ENCODE measurements around the gene IFT88. TPM values are rescaled to one million over a fixed set of nuclear protein-coding genes. Genes with fewer than 3 reads are reported as not detected.

Gene IFT88
- total RNA-seq, 1 experiment from 2014 or later: 5.2 TPM

DNA sequence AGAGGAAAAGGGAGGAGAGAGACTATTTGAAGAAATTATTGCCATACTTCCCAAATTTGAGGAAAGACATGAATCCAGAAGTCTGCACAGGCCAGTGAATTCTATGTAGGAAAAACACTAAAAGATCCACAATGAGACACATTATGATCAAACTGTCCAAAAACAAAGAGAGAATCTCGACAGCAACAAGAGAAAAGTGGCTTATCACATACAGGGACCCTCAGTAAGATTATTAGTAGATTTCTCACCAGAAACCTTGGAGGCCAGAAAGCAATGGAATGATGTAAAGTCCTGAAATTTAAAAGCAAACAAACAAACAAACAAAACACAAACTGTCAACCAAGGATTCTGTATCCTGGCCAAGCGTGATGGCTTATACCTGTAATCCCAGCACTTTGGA lies 80.8 kb downstream of the IFT88 start:
- H3K14ac ChIP-seq (ENCODE audit: insufficient read depth, low read length): no peak overlapping the region
- H2AK5ac ChIP-seq (ENCODE audit: insufficient read length, low read length): no peak overlapping the region
- no peak overlapping the region for H4K8ac ChIP-seq (replicated peaks; ENCODE audit: insufficient read length, low read depth, low read length)
- H4K20me1 ChIP-seq (ENCODE audit: control insufficient read depth, insufficient read depth, insufficient read length): no peaks in the 10 kb centered on the region
- H3K4me1 ChIP-seq (ENCODE audit: insufficient read depth, low read length): no peaks in the 10 kb centered on the region
- Mint-ChIP-seq H3K4me1 (no peaks in the 10 kb centered on the region), H3K9me3 (peaks cover 0 to 5% of the 10 kb centered on the region in 2 experiments; a peak in 2 of 5 replicates), H3K27ac (no peak overlapping the region), H3K27me3 (ENCODE audit: low read depth) (no peaks in the 10 kb centered on the region), H3K36me3 (ENCODE audit: insufficient read depth in 1 of 3, low read depth in 3 of 3) (peaks cover 0 to 4% (median 0%) of the 10 kb centered on the region in 3 experiments; a peak in 2 of 7 replicates), H3K4me3 (no peak overlapping the region)
- WGBS (ENCODE audit: extremely low coverage, insufficient read length, low lambda C conversion rate): no CpG with 5 or more reads among the region's 2 CpGs
- H3K27me3 ChIP-seq (ENCODE audit: insufficient read depth, low read length): no peaks in the 10 kb centered on the region
- H3K4ac ChIP-seq (ENCODE audit: low read depth, low read length): no peak overlapping the region
- no peaks in the 10 kb centered on the region for H3K9me3 ChIP-seq (ENCODE audit: control insufficient read depth, low read depth, low read length)
- no peak overlapping the region for H3K56ac ChIP-seq (ENCODE audit: insufficient read length, low read depth, low read length)
- no peak overlapping the region for H3K4me2 ChIP-seq (ENCODE audit: insufficient read depth, insufficient read length, low read length)
- no peak overlapping the region for H2BK15ac ChIP-seq (ENCODE audit: low read depth, low read length)
- no peak overlapping the region for H2AFZ ChIP-seq (ENCODE audit: low read length)
- no peak overlapping the region for H3T11ph ChIP-seq (ENCODE audit: low read length)
- H3K23me2 ChIP-seq (ENCODE audit: insufficient read length, low read depth, low read length, poor library complexity, severe bottlenecking): no peaks in the 10 kb centered on the region
- H2BK120ac ChIP-seq (ENCODE audit: low read depth, low read length, poor library complexity, severe bottlenecking): no peak overlapping the region
- TF ChIP-seq, protein P1, sequence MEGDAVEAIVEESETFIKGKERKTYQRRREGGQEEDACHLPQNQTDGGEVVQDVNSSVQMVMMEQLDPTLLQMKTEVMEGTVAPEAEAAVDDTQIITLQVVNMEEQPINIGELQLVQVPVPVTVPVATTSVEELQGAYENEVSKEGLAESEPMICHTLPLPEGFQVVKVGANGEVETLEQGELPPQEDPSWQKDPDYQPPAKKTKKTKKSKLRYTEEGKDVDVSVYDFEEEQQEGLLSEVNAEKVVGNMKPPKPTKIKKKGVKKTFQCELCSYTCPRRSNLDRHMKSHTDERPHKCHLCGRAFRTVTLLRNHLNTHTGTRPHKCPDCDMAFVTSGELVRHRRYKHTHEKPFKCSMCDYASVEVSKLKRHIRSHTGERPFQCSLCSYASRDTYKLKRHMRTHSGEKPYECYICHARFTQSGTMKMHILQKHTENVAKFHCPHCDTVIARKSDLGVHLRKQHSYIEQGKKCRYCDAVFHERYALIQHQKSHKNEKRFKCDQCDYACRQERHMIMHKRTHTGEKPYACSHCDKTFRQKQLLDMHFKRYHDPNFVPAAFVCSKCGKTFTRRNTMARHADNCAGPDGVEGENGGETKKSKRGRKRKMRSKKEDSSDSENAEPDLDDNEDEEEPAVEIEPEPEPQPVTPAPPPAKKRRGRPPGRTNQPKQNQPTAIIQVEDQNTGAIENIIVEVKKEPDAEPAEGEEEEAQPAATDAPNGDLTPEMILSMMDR (conservative IDR thresholded peaks at IDR 0.05): no peak
- no peak overlapping the region for H3K23ac ChIP-seq (ENCODE audit: insufficient read length, low read depth, low read length)
- no peak overlapping the region for H2BK5ac ChIP-seq (ENCODE audit: insufficient read length, low read length)
- H4K5ac ChIP-seq (ENCODE audit: insufficient read length, low read depth, low read length): no peak overlapping the region
- H4K91ac ChIP-seq (ENCODE audit: insufficient read length, low read depth, low read length): no peak overlapping the region
- no peaks in the 10 kb centered on the region for H3K79me2 ChIP-seq (ENCODE audit: insufficient read depth, low read length)
- H2BK12ac ChIP-seq (ENCODE audit: insufficient read length, low read depth, low read length): no peak overlapping the region
- DNase-seq: no peak
- H3K79me1 ChIP-seq (ENCODE audit: insufficient read depth, low read depth, low read length, poor library complexity, severe bottlenecking): no peaks in the 10 kb centered on the region
- H3K27ac ChIP-seq (ENCODE audit: insufficient read length, low read depth, low read length): no peak overlapping the region
- no peak overlapping the region for H3K9ac ChIP-seq (ENCODE audit: extremely low read depth, insufficient read length, low read length)
- H3K18ac ChIP-seq (ENCODE audit: insufficient read length, low read depth, low read length): no peak overlapping the region
- no peak overlapping the region for H2BK20ac ChIP-seq (ENCODE audit: low read depth, low read length, poor library complexity, severe bottlenecking)

Data from H9 (cell line).